ENCODE measurements around the gene AGPAT3. TPM values are rescaled to one million over a fixed set of nuclear protein-coding genes. Genes with fewer than 3 reads are reported as not detected.

Gene AGPAT3
- total RNA-seq, 1 donor from 2014 or later = 25.8 TPM

DNA sequence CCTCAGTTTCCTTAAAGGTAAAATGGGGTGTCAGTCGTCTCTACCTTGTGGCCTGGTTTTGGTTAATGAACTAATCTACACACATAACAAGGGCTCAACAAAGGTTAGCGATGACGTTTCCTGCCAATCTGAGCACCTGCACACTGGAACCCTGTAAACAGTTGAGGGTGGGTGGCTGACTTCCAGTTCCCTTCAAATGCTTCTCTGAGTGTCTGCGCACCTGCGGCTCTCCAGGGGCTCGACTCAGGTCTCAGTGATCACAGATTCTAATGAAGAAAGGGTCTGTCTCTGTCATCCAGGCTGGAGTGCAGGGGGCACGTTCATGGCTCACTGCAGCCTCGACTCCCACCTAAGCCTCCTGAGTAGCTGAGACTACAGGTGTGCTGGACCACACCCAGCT lies 3.3 kb upstream of the AGPAT3 start:
- DNase-seq (ENCODE audit: low read depth) = no peak

DNA sequence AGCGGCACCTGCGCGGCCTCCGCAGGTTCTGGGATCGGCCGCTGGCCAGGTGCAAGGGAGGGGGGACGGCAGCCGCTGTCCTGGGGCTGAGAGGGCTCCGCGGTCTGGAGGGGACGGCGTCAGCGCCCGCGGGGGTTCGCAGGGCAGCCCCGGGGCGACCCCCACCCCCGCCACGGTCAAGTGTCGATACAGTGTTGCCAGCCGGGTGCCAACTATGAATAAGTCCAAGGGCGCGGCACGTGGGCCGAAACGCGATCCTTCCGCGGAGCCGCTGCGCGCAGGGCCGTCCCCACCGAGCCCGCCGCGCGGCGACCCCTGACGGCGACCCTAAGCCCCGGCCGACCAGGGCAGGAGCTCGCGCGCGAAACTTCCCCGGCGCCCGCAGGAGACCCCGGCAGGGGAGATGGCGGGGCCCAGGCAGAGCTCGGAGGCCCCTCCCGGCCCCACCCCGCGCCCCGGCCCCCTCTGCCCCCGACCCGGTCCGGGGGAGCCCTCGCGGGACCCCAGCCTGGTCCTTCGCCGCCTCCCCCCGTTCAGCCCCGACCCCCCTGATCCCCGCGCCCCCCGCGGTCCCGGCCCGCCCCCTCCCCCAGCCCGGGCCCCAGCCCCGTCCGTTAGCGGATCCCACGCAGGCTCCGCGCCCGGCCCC lies 586 bp upstream of the AGPAT3 start:
- DNase-seq (ENCODE audit: low read depth) = peak; percentile 21

DNA sequence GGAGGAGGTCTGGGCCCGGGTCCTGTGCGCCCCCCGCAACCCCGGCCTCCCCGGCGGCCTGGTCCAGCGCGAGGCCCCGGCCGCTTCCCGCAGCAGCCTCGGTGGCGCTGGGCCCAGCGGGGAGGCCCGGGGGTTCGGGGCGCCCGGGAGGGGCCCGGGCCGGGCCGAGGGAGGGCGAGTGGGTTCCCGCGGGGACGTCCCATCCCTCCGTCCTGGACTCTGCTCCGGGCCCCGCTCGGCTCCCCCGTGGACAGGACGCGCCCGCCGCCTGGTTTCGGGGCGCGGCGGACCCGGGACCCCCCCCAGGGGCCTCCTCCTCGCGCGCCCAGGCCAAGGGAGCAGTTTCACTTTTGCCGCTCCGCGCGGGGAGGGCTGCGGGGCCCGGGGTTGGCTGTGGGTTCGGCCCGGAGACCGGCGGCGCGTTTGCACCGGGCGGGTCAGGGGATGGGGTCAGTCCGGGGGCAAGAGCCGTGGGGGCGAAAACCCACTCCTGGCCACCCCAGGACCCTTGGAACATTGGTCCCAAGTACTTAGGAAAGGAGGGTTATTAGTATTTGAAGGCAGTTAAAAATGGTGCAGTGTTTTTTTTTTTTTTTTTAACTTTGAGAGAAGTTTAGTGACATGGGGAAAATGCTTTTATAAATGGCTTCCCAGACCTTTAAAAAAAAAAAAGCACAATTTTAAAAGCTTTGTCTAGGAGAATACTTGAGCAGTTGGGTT lies 677 bp downstream of the AGPAT3 start:
- peak; percentile 33 for DNase-seq (ENCODE audit: low read depth)

DNA sequence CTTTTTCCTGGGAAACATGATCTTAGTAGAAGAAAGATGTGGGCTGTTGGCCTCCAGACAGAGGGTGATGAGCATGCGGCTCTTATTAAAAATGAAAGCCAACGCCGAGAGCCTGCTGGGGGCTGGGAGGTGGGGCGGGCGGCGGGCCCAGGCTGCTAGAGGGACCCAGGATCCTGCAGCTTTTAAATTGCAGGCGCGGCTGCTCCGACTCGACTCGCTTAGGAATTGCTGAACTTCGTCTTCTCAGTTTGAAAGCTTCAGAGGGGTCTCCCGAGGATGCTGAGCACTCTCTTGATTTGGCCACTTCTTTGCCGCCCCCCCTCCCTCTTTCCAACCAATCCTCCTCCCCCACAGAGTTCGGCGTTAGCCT lies 1.2 kb downstream of the AGPAT3 start:
- peak; percentile 53 for DNase-seq (ENCODE audit: low read depth)

DNA sequence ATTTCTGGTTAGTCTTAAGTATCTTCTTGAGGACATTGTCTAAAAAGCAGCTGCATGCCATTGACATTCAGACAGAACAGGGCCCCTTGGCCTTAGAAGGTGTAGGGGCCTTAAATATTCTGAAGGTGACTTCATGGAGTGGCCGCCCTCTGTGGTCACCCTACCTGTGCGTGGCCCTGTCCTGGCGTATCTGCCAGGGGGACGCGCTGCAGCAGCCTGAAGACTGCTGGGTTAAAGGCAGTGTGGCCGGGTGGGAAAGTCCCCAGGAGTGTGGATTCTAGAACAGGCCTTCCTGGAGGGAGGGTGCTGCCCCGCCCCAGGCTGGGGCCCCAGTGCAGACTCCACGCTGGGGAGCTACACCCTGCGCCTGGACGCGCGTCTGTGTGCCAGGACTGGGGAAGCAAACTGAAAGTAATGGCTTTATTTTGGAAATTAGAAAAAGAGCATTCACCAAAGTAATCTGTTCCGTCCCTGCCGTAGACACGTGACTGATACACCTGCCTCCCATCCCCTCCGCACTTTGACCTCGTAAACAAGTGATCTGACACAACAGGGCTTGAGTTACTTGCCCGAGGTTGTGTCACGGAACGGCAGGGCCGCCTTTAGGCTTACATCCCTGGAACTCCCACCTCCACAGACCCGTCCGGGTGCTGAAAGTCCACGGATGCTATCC lies 1.8 kb downstream of the AGPAT3 start:
- no peak for DNase-seq (ENCODE audit: low read depth)

DNA sequence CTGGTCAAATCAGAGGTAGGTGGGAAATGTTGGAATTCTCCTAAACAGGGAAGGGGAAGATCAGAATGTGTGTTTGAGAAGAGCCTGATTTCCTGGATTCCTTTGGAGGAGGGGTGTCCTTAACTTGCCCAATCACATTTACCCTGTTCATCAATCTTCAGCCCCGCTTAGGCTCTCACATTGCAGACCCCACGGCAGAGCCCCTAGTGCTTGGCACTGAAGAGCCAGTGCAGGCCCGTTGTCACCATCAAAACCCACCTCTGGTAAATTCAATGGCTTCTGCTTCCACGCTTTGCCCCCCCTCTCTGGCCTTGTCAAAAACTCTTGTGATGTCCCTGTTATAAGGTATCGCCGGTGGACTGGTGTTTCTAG lies 2.3 kb downstream of the AGPAT3 start:
- DNase-seq (ENCODE audit: low read depth) = no peak

DNA sequence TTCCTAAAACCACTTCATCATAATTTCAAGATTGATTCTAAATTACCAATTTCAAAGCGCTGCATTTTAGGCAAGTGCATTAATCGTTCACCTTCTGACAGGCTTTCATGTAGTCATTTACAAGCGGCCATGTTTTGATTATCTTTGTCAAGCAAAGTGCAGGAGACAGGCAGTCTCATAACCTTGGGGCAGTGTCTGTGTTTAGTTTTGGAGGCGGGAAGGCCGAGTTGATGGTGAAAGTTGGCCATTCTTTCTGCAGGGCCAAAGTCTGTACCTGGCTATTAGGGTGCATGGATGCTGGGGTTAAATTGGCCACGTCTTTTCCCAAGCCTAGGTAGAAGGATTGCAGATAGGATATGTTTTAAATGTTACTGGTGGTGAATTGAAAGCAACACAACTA lies 2.9 kb downstream of the AGPAT3 start:
- DNase-seq (ENCODE audit: low read depth) = no peak

DNA sequence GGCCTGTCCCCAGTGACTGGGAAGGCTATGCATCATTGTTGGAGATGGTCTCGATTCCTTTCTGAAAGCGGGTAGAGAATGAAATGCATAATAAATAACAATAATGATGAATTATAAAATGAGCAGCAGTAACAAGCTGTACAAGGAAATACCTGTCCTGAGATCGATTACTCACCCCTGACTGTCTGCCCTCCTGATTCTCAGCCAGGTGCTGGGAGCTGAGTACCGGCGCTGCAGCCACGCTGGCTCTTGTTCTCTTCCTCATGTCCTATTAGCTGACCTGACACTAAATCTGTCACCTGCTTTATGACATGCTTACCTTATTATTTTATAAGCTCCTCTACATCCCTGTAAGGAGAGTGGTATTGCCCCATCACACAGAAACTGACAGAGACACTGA lies 3.4 kb downstream of the AGPAT3 start:
- DNase-seq (ENCODE audit: low read depth) = no peak

DNA sequence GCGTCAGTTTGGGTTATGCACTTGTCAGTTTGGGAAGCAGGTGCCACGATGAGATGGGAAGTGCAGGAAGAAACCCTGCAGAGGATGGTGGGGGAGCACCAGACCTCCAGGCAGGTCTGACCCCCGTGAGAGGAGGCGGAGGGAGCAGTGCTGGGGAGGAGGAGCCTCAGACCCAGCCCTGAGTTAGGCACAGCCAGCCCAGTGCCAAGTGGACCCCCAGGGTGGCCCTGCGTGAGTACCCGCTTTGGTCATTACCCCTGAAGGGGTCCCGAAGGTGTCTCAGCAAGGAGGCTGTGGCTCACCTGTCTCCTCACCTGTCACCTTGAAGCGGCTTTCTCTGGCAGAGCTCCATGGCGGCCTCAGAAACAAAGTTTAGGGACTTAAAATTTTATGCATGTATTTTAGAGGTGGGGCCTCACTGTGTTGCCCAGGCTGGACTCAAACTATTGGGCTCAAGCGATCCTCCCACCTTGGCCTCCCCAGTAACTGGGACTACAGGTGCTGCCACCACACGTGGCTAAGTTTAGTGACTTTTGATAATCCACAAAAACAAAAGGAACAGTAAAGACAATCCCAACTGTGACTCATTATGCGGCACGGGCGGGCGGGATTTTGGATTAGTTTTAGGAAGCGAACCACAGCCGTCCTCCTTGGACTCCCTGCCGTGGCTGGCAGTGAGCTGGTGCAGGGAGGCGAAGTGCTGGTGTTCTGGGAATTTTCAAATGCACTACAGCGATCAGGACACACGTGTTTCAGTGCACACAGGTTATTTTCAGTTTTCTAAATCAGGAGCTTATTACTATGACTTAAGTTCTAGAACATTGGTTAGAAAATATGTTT lies 4.7 kb downstream of the AGPAT3 start:
- DNase-seq (ENCODE audit: low read depth) = no peak

DNA sequence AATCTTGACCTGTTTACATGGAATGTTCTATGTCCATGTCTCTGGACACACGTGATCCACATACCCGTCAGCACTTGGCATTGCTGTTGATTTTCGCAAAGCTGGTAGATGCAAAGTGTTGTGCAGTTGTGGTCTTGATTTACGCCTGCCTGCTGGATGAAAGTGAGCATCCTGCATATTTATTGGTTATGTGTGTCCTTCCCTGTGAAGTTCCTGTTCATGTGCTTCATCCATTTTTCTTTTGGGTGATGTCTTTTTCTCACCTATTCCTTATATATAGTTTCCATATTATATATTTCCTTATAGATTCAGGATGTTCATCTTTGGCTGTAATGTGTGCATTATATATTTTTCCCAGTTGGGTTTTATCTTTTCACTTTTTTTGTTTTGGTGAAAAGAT lies 6.5 kb downstream of the AGPAT3 start:
- DNase-seq (ENCODE audit: low read depth) = no peak

DNA sequence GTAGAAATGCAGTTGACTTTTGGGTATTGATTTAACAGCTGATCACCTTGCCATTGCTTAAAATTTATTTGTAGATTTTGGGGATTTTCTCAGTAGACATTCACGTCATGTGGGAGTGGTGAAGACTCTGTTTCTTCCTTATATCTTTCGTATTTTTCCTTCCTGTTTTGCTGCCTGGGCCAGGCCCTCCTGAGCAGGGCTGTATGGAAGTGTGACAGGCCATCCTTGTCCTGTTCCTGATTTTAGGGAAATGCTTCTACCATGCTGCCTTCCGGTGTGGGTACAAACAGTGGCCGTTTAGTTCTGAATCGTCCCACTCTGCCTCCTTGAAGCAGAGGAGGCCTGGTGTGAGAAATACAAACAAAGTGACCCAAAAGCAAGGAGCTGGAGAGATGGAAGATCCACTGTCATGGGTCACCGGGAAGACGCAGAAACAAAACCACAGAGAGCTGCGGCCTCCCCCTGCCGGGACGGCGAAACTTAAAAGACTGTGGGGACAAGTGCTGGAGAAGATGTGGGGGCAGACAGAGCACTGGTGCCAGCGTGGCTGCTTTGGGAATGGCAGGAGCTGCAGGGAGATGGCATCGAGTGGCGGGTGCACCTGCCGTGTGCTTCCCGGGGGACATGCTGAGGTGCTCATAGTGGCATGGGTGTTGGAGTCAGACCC lies 7.6 kb downstream of the AGPAT3 start:
- no peak for DNase-seq (ENCODE audit: low read depth)

DNA sequence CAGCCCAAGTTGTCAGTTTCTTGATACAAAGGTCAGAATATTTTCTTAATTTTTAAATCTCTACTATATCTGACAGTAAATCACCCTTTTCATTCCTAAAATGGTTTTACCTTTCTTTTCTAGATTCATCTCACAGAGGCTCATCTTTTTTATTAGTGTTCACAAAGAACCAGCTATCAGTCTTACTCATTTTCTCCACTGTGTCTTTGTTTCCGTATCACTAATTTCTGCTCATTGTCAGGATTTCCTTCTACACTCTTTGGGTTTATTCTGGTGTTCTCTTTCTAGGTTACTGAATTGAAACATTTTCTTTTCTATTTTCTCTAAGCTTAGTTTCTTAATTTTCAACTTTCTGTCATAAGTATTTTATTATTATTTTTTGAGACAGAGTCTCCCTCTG lies 8.7 kb downstream of the AGPAT3 start:
- DNase-seq (ENCODE audit: low read depth) = no peak

DNA sequence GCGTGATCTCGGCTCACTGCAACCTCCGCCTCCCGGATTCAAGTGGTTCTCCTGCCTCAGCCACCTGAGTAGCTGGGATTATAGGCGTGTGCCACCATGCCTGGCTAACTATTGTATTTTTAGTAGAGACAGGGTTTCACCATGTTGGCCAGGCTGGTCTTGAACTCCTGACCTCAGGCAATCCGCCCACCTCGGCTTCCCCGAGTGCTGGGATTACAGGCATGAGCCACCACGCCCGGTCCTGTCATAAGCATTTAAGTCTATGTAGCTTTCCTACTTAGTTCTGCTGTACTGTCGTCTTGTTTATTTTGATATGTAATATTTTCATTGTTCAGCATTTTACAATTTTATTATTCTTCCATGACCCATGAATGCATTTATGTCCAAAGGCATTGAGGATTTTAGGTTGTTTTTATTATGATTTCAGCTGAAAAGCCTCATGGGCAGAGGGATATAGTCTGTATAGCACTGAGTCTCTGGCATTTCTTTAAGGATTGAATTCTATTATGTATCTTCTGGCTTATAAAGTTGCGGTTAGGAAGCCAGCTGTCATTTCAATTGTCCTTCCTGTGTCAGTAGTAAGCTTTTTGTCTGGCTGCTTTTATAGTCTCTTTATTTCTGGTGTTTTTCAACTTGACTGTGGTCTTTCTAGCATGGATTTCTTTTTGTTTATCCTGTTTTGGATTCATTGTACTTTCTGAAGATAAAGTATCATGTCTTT lies 9.2 kb downstream of the AGPAT3 start:
- DNase-seq (ENCODE audit: low read depth) = peak; percentile 44

DNA sequence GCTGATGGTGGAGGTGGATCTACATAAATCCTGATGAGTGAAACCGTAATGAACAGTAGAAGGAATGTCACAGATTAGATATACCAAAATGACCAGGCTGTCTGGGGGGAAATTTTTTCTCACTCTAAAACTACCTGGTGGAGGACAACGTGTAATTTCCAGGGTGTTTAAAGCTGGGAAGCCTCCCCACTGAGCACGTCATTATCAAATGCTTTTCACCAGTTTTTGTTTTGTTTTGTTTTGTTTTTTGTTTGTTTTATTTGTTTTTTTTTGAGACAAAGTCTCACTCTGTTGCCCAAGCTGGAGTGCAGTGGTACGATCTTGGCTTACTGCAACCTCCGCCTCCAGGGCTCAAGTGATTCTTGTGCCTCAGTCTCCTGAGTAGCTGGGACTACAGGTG lies 11.6 kb downstream of the AGPAT3 start:
- DNase-seq (ENCODE audit: low read depth) = no peak

DNA sequence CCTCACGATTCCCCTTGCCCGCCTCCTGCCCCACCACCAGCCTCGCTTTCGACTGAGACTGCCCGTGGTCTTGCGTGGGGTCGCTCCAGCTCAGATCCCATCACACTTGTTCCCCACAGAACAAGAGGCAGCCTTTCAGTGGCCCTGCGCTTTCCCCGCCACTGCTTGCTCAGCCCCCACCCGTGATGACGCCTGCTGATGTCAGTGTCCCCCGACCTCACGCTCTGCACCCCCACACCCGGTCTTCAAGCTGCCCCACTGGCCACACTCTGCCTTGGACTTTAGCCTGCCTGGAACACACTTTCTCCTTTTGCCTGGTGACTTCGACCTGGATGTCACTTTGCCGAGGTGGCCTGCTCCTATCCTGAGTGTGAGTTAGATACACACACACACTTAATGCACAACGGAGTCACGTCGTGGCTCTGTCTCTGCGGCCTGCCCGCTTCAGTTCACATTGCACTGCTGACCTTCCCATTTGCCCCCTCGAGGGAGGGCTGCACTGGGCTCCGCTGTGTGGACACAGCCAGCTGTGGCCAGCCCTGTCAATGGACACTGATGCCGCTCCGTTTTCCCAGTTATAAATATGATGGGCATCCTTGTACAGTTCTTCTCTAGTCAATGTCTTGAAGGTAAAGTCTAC lies 13.0 kb downstream of the AGPAT3 start:
- DNase-seq (ENCODE audit: low read depth) = no peak

DNA sequence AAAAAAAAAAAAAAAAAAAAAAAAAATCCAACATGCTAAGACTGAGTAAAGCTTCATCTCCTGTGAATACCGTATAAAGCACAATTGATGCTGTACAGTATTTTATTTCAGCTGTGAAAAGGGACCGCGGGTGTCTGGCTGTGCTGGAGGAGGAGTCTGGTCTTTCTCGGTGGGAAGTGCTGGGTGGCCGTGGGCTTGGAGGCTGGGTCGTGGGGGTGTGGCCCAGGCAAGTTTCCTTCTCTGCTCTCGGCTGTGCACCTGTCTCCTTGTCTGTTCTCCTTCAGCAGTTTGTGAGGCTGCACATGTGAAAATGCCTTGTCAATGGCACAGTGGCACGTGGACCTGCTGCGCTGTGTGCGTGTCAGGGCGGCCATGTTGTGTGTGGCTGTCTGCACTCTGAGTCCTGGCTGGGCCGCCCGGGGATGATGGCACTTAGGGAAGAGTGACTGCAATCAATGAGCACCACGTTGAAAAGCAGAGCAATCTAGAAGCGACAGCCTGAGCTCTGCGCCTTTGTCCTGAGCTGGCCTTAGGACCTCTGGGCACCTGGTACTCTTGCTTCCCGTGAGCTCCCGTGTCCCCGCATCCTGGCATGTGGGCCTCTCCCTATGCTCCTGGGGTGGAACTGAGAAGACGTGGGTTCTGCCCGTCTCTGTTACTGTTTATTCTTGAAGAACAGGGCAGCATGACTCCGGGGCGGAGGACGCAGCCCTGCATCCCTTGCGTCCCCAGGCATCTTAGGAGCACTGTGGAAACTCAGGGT lies 14.5 kb downstream of the AGPAT3 start:
- DNase-seq (ENCODE audit: low read depth) = peak; percentile 44

DNA sequence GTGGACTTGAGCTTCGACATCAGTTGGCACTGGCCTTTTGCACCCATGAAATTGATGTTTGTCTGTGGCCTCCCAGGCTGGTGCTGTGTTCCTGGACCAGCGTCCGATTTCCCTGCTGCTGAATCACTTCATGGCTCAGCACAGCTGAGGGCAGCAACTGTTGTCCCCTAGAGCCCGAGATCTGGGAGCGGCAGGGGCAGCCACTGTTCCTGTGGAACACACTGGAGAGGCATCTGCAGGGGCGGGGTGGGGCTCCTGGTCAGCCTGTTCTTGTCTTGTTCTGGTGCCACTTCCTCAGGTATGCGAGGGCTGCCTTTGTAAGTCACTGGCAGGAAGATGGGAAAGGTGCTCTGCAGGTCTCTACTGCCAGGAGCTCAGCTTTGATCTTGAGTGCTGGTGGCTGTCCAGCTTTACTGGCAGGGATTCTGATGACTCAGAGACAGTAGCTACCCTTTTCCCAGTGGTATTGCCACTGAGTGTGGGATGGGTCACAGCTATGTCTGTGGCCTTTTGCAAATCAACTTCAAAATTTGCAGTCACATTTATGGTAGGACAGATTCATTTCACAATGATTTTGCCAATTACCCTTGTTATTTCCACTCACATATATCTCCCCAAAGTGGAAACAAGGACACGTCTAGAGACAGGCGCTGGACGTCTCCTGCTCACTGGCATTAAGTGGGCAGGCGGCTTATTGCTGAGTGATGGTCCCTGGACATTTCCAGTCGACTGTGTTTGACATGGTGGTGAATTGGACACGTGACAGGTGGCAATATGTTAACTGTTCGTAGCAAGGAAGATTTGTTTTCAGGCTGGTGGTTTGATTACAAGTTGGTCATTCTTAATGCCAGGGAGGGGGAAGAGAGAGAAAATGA lies 15.3 kb downstream of the AGPAT3 start:
- peak; percentile 88 for DNase-seq (ENCODE audit: low read depth)

DNA sequence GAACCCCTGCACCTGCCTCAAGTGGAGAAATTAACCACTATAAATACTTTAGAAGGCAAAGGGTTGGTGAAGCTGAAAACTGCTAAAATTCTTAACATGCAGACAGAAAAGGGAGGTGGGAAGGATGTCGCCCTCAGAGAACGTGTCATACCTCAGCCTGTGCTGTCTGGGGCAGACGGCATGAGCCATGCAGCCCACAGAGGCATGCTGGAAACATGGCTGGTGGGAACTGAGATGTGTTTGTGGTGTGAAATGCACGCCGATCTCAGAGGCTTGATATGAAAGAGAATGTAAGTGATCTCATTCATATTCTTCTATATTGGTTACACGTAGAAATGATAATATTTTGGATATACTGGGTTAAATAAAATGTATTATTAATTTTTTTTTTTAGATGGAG lies 16.3 kb downstream of the AGPAT3 start:
- DNase-seq (ENCODE audit: low read depth) = peak; percentile 51
